ENCODE measurements around the gene MRPL52. TPM values are rescaled to one million over a fixed set of nuclear protein-coding genes. Genes with fewer than 3 reads are reported as not detected.

MRPL52 gene
- total and polyA plus RNA-seq, 2 of the 13 experiments (the other 11 are each of a cell fraction or from before 2014, with no cell fraction given) = 118 to 329 TPM

DNA sequence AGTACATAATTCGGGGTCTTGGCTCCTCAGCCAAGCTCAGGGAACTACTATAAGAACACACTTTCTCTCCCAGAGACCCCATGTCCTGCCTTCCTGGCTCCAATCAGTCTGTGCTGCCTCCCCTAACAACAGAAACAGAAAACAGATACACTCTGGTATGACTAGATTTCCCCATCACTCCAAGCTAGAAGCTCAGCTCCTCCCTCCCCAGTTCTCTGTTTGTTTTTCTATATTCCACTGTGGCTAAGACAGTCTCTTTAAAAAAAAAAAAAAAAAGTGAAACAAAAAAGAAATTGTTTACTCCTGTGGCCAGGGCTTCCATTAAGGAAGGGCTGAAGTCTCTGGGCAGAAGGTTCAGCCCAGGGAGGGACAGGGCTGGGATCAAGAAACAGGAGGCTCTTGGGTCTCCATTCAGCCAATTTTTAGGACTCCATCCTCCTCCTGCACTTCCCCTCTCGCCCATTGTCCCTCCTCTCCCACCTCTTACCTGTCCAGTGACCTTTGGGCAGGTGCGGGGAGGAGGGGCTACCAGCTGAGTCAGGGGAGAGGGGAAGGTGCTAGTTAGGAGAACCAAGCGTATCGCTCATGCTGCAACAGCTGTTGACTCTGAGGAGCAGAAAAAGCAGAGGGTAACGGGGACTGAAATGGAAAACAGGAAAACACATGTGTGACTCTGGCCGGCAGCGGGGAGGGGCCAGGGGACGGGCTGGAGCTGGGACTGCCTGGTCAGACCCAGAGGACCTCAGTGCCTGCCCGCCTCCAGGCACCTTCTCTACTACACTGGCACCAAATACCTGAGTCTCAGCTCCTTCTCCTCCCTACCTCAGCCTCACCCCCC lies 10.3 kb upstream of the MRPL52 start (continued):
- TF ChIP-seq CAMTA2 (CRISPR knock-in tag; IDR thresholded peaks at IDR 0.05; ENCODE audit: borderline replicate concordance) (no peak), ZFX (CRISPR knock-in tag; IDR thresholded peaks at IDR 0.05; ENCODE audit: low read depth) (peak; percentile 43; the same call in 1 of the 2 replicates), RBFOX2 (IDR thresholded peaks at IDR 0.05; ENCODE audit: low read depth, low read length) (no peak), SATB2 (CRISPR knock-in tag; IDR thresholded peaks at IDR 0.05) (no peak), ZNF530 (CRISPR knock-in tag; IDR thresholded peaks at IDR 0.05; ENCODE audit: low read depth) (no peak), ZBTB7A (CRISPR knock-in tag; IDR thresholded peaks at IDR 0.05) (no peak), SKI (IDR thresholded peaks at IDR 0.05; ENCODE audit: partially characterized antibody) (no peak), RCOR2 (CRISPR knock-in tag; IDR thresholded peaks at IDR 0.05) (0 out of 2 replicates have a peak, but pooled peaks have one; percentile 41), SMARCE1 (IDR thresholded peaks at IDR 0.05; ENCODE audit: borderline replicate concordance) (no peak), GLI4 (CRISPR knock-in tag; IDR thresholded peaks at IDR 0.05; ENCODE audit: borderline replicate concordance) (no peak), PHB2 (IDR thresholded peaks at IDR 0.05; ENCODE audit: partially characterized antibody) (no peak), NR3C1 (CRISPR knock-in tag; IDR thresholded peaks at IDR 0.05) (no peak), TP53 (CRISPR knock-in tag; conservative IDR thresholded peaks at IDR 0.05) (no peak), ATAD3A (CRISPR knock-in tag; IDR thresholded peaks at IDR 0.05) (no peak), ZNF792 (CRISPR knock-in tag; IDR thresholded peaks at IDR 0.05) (no peak), ZFP1 (CRISPR knock-in tag; IDR thresholded peaks at IDR 0.05) (no peak), FOXM1 (CRISPR knock-in tag; IDR thresholded peaks at IDR 0.05) (peak; percentile 56; the same call in 1 of the 2 replicates), TCF7L2 (IDR thresholded peaks at IDR 0.05; ENCODE audit: low read depth, low read length) (no peak), ZBTB3 (CRISPR knock-in tag; IDR thresholded peaks at IDR 0.05; ENCODE audit: borderline replicate concordance, low read depth) (no peak), ZNF274 (CRISPR knock-in tag; IDR thresholded peaks at IDR 0.05) (no peak), CBX2 (IDR thresholded peaks at IDR 0.05; ENCODE audit: low read depth, low read length) (no peak), CBX2 (CRISPR knock-in tag; IDR thresholded peaks at IDR 0.05; ENCODE audit: low read depth) (no peak), JUND (CRISPR knock-in tag; IDR thresholded peaks at IDR 0.05) (no peak), ZNF746 (CRISPR knock-in tag; IDR thresholded peaks at IDR 0.05) (peak; percentile 65; the same call in 1 of the 2 replicates), RAD51 (IDR thresholded peaks at IDR 0.05; ENCODE audit: borderline replicate concordance) (no peak), MEIS1 (CRISPR knock-in tag; IDR thresholded peaks at IDR 0.05; ENCODE audit: borderline replicate concordance) (no peak), BHLHE40 (IDR thresholded peaks at IDR 0.05; ENCODE audit: low read length) (0 out of 2 replicates have a peak, but pooled peaks have one; percentile 10)
- TF ChIP-seq, protein P1, sequence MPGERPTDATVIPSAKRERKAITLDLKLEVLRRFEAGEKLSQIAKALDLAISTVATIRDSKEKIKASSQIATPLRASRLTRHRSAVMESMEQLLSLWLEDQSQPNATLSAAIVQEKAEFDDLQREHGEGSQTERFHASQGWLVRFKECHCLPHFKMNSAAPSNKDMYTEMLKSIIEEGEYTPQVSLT (CRISPR knock-in tag; IDR thresholded peaks at IDR 0.05; ENCODE audit: borderline replicate concordance, low read depth) = no peak
- TF ChIP-seq, protein P2, sequence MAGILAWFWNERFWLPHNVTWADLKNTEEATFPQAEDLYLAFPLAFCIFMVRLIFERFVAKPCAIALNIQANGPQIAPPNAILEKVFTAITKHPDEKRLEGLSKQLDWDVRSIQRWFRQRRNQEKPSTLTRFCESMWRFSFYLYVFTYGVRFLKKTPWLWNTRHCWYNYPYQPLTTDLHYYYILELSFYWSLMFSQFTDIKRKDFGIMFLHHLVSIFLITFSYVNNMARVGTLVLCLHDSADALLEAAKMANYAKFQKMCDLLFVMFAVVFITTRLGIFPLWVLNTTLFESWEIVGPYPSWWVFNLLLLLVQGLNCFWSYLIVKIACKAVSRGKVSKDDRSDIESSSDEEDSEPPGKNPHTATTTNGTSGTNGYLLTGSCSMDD (CRISPR knock-in tag; IDR thresholded peaks at IDR 0.05) = no peak
- TF ChIP-seq, protein P3, sequence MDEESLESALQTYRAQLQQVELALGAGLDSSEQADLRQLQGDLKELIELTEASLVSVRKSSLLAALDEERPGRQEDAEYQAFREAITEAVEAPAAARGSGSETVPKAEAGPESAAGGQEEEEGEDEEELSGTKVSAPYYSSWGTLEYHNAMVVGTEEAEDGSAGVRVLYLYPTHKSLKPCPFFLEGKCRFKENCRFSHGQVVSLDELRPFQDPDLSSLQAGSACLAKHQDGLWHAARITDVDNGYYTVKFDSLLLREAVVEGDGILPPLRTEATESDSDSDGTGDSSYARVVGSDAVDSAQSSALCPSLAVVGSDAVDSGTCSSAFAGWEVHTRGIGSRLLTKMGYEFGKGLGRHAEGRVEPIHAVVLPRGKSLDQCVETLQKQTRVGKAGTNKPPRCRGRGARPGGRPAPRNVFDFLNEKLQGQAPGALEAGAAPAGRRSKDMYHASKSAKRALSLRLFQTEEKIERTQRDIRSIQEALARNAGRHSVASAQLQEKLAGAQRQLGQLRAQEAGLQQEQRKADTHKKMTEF (CRISPR knock-in tag; IDR thresholded peaks at IDR 0.05) = peak; percentile 44; the same call in 1 of the 2 replicates
- TF ChIP-seq, protein P4, sequence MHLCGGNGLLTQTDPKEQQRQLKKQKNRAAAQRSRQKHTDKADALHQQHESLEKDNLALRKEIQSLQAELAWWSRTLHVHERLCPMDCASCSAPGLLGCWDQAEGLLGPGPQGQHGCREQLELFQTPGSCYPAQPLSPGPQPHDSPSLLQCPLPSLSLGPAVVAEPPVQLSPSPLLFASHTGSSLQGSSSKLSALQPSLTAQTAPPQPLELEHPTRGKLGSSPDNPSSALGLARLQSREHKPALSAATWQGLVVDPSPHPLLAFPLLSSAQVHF (CRISPR knock-in tag; IDR thresholded peaks at IDR 0.05) = no peak

Measured in HepG2 (cell line).